Muscle layer of duodenum (tissue), 2 donors: ENCODE measurements around the gene MAP2K3.

Source experiments
- H3K27ac ChIP-seq: one replicate; pipeline ENCODE4 v1.7.0; 2013; ENCODE audit warnings: mild to moderate bottlenecking, low read length
- H3K27me3 ChIP-seq: one replicate; pipeline ENCODE4 v1.7.0; 2013; ENCODE audit warnings: low read depth, mild to moderate bottlenecking, control low read depth, low read length
- H3K36me3 ChIP-seq, 2 donors: one replicate each; pipeline ENCODE4 v1.7.0; 2013; ENCODE audit warnings: low read length in 2 of 2, control low read depth in 1 of 2, mild to moderate bottlenecking in 1 of 2; ENCODE audit not compliant: insufficient read depth in 2 of 2, control insufficient read depth in 1 of 2
- H3K4me1 ChIP-seq, 2 donors: one replicate each; pipeline ENCODE4 v1.7.0; 2013; ENCODE audit warnings: low read length in 2 of 2, mild to moderate bottlenecking in 2 of 2, control low read depth in 1 of 2, moderate library complexity in 1 of 2; ENCODE audit not compliant: insufficient read depth in 2 of 2, control insufficient read depth in 1 of 2
- H3K4me3 ChIP-seq, 2 donors: one replicate each; pipeline ENCODE4 v1.7.0; 2013; ENCODE audit warnings: low read length in 2 of 2, low read depth in 1 of 2, mild to moderate bottlenecking in 1 of 2
- H3K9me3 ChIP-seq, 2 donors: one replicate each; pipeline ENCODE4 v1.7.0; 2013; ENCODE audit warnings: low read length in 2 of 2, control low read depth in 1 of 2, mild to moderate bottlenecking in 1 of 2; ENCODE audit not compliant: control insufficient read depth in 1 of 2
- donor health status: healthy.

The MAP2K3 gene

GRCh38 chr17:21247552-21248258 is 36.8 kb upstream of the MAP2K3 start:
- Histone ChIP-seq H3K27me3 (no peaks in the 10 kb centered on the region), H3K4me1 (peaks cover 0 to 19% of the 10 kb centered on the region in 2 donors), H3K36me3 (peaks cover 0 to 4% of the 10 kb centered on the region in 2 donors), H3K4me3 (no peak overlapping the region), H3K27ac (no peak overlapping the region), H3K9me3 (no peaks in the 10 kb centered on the region)

DNA sequence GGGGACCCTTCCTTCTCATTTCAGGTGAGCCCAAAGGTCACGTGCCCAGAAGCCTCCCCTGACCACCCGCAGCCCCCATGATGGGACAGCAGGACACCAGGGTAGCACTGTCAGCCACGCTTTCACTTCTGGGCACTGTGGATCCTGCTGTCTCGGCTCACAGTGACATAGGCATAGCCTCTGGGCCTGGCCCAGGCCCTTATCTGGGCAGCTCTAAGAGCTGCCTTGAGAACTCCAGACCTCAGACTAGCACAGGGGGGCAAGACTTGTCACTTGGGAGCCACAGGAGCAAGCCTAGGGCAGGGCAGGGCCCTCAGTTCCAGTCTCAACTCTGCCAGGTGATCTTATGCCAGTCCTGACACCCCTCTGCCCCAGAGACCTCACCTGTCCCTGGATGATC is 36.0 kb upstream of the MAP2K3 start:
- Histone ChIP-seq H3K27me3 (no peaks in the 10 kb centered on the region), H3K9me3 (no peaks in the 10 kb centered on the region), H3K36me3 (no peaks in the 10 kb centered on the region), H3K4me3 (no peak overlapping the region), H3K4me1 (peaks cover under 1 to 19% of the 10 kb centered on the region in 2 donors), H3K27ac (no peak overlapping the region)

DNA sequence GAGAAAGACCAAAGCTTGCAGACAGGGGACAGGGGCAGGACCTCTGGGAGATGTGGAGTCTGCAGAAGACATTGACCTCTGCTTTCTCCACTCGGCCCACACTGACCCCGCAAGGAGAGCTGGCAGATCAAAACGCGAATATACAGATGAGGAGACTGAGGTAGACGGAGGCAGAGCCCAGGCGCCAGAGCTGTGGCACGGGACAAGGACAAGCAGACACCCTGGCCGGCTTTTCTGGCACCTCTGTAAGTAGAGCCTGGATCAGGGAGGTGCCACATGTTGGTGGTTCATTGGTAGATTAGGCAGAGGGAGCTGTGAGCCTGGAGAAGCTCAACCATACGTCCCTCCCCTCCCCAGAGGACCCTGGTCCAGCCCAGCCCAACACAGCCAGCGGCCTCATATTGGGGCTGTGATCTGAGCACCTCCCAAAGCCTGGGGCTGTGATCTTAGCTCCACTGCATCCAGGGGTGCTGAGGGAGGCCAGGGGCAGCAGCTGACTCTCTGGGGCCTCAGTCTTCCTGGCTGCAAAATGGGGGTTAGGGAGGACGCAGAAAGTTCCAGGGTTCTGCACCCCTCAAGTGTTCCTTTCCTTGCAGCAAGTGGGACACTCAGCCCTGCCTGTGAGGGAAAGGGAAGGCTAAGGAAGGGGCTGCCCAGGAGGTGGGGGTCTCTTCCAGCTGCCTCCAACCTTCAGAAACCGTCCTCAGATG is 35.3 kb upstream of the MAP2K3 start:
- Histone ChIP-seq H3K36me3 (no peaks in the 10 kb centered on the region), H3K4me3 (no peak overlapping the region), H3K9me3 (no peaks in the 10 kb centered on the region), H3K27me3 (no peaks in the 10 kb centered on the region), H3K4me1 (peaks cover 5 to 19% of the 10 kb centered on the region in 2 donors), H3K27ac (no peak overlapping the region)

DNA sequence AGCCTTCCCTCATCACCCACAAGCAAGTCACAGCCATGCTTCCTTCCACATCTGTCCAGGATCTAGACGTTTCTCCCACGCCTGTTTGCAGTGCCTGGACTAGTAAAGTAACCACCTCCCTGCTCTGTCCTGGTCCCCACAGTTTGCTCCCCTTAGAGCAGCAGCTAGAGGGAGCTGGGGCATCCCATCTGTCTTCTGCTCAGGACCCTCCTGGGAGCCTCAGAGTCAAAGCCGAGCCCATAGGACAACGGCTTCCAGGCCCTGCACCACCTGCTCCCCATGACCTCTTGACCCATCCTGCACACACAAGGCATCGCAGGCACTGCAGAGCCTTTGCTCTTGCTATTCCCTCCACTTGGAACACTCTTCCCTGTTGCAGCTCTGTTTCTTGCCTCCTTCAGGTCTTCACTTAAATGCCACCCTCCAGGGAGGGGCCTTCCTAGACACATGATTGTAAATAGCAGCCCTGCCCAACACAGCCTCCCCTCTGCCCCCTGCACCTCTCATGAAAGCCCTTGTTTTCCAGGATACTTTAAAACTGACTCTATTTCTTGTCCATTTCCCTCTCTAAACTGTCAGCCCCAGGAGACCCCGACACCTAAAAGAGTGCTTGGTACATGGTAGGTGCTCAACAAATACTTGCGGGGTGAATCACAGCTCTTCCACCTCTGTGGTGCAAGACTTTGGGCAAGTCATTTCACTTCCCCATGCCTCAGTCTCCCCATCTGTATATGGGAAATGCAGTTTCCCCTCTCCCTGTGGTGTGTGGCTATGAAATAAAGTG is 34.4 kb upstream of the MAP2K3 start:
- no peak overlapping the region for H3K27ac ChIP-seq
- no peaks in the 10 kb centered on the region for H3K36me3 ChIP-seq
- H3K27me3 ChIP-seq: no peaks in the 10 kb centered on the region
- no peak overlapping the region for H3K4me3 ChIP-seq
- peaks cover 5 to 19% of the 10 kb centered on the region in 2 donors for H3K4me1 ChIP-seq
- no peaks in the 10 kb centered on the region for H3K9me3 ChIP-seq

GRCh38 chr17:21250854-21251253 is 33.7 kb upstream of the MAP2K3 start:
- H3K4me1 ChIP-seq: peaks cover 5 to 19% of the 10 kb centered on the region in 2 donors
- H3K36me3 ChIP-seq: no peaks in the 10 kb centered on the region
- no peak overlapping the region for H3K27ac ChIP-seq
- no peak overlapping the region for H3K4me3 ChIP-seq
- H3K27me3 ChIP-seq: no peaks in the 10 kb centered on the region
- no peaks in the 10 kb centered on the region for H3K9me3 ChIP-seq

- no peak overlapping the region for H3K4me3 ChIP-seq
- H3K36me3 ChIP-seq: no peaks in the 10 kb centered on the region
- H3K4me1 ChIP-seq: peaks cover 5 to 19% of the 10 kb centered on the region in 2 donors
- no peaks in the 10 kb centered on the region for H3K9me3 ChIP-seq
- no peak overlapping the region for H3K27ac ChIP-seq
- H3K27me3 ChIP-seq: no peaks in the 10 kb centered on the region
Measured at GRCh38 chr17:21251337-21252010, 33.0 kb upstream of the MAP2K3 start.

DNA sequence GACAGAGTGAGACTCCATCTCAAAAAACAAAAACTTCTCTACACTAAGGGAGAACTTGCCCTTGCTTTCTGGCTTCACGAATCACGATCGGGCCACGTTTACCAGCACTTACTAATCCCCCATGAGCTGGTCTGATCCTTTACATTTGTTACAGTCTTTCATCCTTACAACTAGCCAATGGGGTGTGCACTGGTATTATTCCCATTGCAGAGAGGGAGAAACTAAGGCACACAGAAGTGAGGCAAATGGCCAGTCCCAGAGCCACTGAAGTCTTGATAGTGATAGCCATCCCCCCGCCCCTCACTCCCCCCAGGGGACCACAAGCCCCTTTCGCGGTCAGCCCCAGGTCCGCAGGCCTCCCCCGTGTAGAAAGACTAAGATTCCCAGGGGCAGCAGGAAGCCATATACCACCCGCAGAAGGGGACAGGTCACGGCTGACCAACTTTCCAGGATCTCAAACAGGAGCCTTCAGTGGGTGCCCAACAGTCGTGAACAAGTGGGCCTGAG is 32.2 kb upstream of the MAP2K3 start:
- Histone ChIP-seq H3K9me3 (no peaks in the 10 kb centered on the region), H3K27ac (no peak overlapping the region), H3K36me3 (no peaks in the 10 kb centered on the region), H3K4me1 (peaks cover 5 to 19% of the 10 kb centered on the region in 2 donors), H3K27me3 (no peaks in the 10 kb centered on the region), H3K4me3 (peak overlapping the region; percentile 64 to 74)

DNA sequence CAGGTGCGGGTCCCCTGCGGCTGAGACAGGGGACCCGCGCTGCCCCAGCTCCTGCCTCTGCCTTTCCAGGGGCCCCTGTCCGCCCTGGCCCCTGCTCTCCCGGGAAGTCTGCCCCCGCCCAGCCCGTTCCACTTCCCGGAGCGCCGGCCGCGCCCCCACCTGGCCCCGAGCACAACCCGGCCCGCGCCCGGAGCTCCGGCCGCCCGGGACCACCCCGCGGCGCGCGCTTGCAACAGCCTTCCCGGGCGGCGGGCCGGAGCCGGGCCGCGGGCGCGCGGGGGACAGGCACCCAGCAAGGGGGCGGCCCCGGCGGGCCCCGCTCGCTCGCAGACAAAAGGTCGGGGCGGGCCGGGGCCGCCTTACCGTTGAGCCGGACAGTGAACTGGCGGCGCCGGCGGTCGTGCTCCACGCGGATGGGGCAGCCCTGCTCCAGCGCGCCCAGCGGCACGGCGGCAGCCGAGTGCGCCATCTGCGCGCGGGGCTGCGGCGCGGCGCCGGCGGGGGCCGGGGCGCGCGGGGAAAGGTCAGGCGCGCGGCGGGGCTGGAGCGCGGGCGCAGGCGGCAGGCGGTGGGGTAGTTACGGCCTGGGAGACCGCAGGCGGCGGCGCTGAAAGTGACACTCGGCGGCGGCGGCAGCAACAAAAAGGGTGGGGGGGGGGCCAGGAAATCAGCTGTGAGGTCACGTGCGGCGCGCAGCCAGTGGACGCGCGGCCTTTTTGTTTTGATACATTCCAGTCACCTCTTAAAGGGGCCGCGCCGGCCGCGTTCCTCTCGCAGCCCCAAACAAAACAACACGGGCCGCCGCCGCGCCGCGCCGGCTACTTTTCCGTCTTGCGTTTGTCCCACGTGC is 31.5 kb upstream of the MAP2K3 start, which contains the start of gene NATD1:
NATD1 (minus strand) TSS at position 615 of the 850 bp plus-strand sequence; CDS start at position 469, 146 bp downstream.
- no peaks in the 10 kb centered on the region for H3K27me3 ChIP-seq
- peak within 1 kb of the TSS; percentile 74 to 81 for H3K4me3 ChIP-seq
- H3K36me3 ChIP-seq: no peaks in the 10 kb centered on the region
- no peak within 1 kb of the TSS for H3K27ac ChIP-seq
- H3K9me3 ChIP-seq: no peaks in the 10 kb centered on the region
- peaks cover 5 to 19% of the 10 kb centered on the region in 2 donors for H3K4me1 ChIP-seq

GRCh38 chr17:21253646-21254441 is 30.7 kb upstream of the MAP2K3 start:
- no peaks in the 10 kb centered on the region for H3K36me3 ChIP-seq
- peaks cover 5 to 19% of the 10 kb centered on the region in 2 donors for H3K4me1 ChIP-seq
- H3K27me3 ChIP-seq: no peaks in the 10 kb centered on the region
- peak overlapping the region; percentile 64 to 81 for H3K4me3 ChIP-seq
- H3K27ac ChIP-seq: no peak overlapping the region
- H3K9me3 ChIP-seq: no peaks in the 10 kb centered on the region
